HFFc6 (cell line): Measurements from ENCODE around the gene MFGE8. TPM values are rescaled to one million over a fixed set of nuclear protein-coding genes. Genes with fewer than 3 reads are reported as not detected.
"Not testable (repeated sequence)": the region's sequence is repeated elsewhere in the genome, so short reads cannot be mapped to it uniquely, and the experiment has no call there.

ENCODE experiments used
- DNase-seq: peaks from one replicate; pipeline ENCODE4 v3.0.0-alpha.2; 2018
- H3K27ac Mint-ChIP-seq: 2 replicates; pipeline ENCODE4 v1.8.0; 2020; ENCODE audit warnings: mild to moderate bottlenecking, mixed read lengths
- H3K27me3 Mint-ChIP-seq: 2 replicates; pipeline ENCODE4 v1.8.0; 2021; ENCODE audit warnings: mild to moderate bottlenecking, moderate library complexity, mixed read lengths; ENCODE audit not compliant: insufficient read depth
- H3K36me3 Mint-ChIP-seq: 2 replicates; pipeline ENCODE4 v1.8.0; 2021; ENCODE audit warnings: low read depth, mixed read lengths
- H3K4me1 Mint-ChIP-seq: 2 replicates; pipeline ENCODE4 v1.8.0; 2020; ENCODE audit warnings: low read depth, mixed read lengths
- H3K4me3 Mint-ChIP-seq: 2 replicates; pipeline ENCODE4 v1.8.0; 2020; ENCODE audit warnings: mild to moderate bottlenecking, moderate library complexity, mixed read lengths
- H3K9me3 Mint-ChIP-seq: 2 replicates; pipeline ENCODE4 v1.8.0; 2020; ENCODE audit warnings: mild to moderate bottlenecking, mixed read lengths
- total RNA-seq, 6 experiments: library from RNA; stranded (reverse); fragmentation: NEBNext Ultra II Directional; extraction: Animal tissue kit (Norgen Biotek cat#: 25700); gene quantifications; 2 replicates in 1 of 6; 3 replicates in 5 of 6; pipeline ENCODE4 v1.2.3, GENCODE V29; 2021
- TF ChIP-seq, protein P1 (sequence below): fragments of 200-600 bp; sonication (generic); IDR thresholded peaks from 2 replicates; pipeline ENCODE4 v1.5.0; 2021; ENCODE audit warnings: antibody characterized with exemption, mild to moderate bottlenecking

The MFGE8 gene
- total RNA-seq, 6 experiments from 2014 or later: 769 to 963 (median 885) TPM

DNA sequence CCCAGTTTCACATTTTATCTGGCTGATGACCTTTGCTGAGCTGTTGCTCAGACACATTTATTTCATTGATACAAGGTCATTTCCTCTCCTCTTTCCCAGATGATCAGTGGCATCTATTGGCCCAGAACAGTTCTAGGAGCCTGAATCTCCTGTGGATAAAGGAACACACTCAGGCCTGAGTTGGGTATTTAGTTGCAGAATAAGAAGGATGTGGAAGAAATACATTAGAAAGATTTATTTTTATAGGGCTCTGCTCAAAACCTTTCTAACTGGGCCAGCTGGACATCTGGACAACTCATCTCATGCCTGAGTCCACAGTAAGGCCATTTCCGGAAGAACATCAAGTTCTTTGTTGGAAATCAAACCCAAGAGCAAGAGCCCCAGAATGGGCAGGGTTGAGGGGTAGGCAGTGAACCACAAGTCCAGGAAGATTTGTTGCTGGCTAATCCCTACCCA, 19.7 kb upstream of the MFGE8 start:
- Mint-ChIP-seq H3K27ac (no peak overlapping the region), H3K36me3 (peaks cover 4% of the 10 kb centered on the region; the same call in 1 of the 2 replicates), H3K4me1 (peaks cover 36% of the 10 kb centered on the region), H3K27me3 (no peaks in the 10 kb centered on the region), H3K9me3 (peaks cover 7% of the 10 kb centered on the region), H3K4me3 (no peak overlapping the region)
- TF ChIP-seq, protein P1, sequence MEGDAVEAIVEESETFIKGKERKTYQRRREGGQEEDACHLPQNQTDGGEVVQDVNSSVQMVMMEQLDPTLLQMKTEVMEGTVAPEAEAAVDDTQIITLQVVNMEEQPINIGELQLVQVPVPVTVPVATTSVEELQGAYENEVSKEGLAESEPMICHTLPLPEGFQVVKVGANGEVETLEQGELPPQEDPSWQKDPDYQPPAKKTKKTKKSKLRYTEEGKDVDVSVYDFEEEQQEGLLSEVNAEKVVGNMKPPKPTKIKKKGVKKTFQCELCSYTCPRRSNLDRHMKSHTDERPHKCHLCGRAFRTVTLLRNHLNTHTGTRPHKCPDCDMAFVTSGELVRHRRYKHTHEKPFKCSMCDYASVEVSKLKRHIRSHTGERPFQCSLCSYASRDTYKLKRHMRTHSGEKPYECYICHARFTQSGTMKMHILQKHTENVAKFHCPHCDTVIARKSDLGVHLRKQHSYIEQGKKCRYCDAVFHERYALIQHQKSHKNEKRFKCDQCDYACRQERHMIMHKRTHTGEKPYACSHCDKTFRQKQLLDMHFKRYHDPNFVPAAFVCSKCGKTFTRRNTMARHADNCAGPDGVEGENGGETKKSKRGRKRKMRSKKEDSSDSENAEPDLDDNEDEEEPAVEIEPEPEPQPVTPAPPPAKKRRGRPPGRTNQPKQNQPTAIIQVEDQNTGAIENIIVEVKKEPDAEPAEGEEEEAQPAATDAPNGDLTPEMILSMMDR: no peak
- no peak for DNase-seq

DNA sequence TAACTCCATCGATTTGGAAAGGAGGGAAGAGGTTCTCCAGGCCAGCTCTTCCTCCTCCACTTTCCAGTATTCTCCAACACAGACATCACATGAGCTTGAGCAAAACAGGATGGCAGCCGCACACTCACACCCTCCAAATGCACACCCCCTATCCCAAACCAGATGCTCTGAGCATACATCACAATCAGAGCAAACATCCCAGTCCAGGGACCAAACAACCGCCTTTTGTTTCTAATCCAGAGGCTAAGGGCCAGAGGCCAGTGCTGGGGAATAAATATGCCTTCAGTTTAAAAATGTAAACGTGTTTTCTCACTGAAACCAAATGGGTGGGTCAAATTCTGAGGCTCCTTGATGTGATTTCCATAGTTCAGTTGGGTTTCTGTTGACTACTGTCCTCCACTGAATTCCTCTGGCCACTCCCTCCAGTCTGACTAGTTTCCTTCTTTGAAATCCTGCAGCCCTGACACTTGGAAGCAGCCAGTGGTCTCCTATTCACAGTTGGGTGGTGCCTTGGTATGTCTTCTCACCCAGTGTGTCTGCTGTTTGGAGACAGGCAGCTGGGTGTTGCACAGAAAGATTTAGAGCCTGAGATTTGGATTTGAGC, 19.2 kb upstream of the MFGE8 start:
- Mint-ChIP-seq H3K4me3 (no peak overlapping the region), H3K36me3 (peaks cover 4% of the 10 kb centered on the region; the same call in 1 of the 2 replicates), H3K27me3 (no peaks in the 10 kb centered on the region), H3K27ac (no peak overlapping the region), H3K4me1 (peaks cover 36% of the 10 kb centered on the region), H3K9me3 (peaks cover 9% of the 10 kb centered on the region)
- DNase-seq: no peak
- TF ChIP-seq, protein P1: no peak

DNA sequence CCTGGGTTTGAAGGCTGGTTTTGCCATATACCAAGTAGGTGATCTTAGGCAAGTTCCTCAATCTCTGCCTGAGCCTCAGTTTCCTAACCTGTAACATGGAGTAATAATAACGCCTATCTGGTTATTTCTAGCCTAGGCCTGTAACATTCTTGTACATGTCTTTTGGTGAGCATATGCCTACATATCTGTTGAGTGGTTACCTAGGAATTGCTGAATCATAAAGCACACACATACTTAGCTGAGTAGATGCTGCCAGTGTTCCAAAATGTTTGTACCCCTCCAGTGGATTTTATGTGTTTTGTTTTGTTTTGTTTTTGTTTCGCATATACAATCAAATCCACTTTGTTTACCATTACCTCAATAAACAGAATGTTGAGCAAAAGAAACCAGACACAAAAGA, 17.4 kb upstream of the MFGE8 start:
- TF ChIP-seq, protein P1: no peak
- Mint-ChIP-seq H3K27me3 (no peaks in the 10 kb centered on the region), H3K4me1 (peaks cover 36% of the 10 kb centered on the region), H3K9me3 (peaks cover 9% of the 10 kb centered on the region), H3K27ac (no peak overlapping the region), H3K36me3 (peaks cover 4% of the 10 kb centered on the region; the same call in 1 of the 2 replicates), H3K4me3 (no peak overlapping the region)
- no peak for DNase-seq

DNA sequence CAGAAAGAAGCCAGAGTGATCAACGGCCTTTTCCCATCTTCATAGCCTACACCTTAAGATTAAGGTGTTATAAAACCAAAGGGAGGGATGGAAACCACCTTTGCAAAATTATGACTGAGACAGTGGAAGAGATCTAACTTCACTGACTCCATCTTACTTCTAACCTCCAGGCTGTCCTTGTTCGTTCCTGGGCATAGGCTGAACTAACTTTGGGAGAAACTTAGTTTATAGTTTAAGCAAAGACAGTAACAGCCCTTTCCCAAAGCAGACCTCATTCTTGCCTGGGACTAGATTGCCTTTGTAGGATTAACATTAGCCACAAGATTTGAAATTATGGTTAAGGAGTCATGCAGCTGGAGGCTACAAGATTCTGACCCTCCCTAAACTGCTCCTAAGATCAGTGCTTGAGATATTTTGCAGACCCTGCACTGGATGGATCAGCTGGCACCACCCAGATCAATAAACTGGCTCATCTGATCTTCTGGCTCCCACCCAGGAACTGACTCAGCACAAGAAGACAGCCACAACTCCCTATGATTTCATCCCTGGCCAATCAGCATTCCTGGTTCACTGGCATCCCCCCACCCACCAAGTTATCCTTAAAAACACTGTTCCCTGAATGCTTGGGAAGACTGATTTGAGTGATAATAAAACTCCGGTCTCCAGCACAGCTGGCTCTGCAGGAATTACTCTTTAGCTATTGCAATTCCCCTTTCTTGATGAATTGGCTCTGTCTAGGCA, 16.3 kb upstream of the MFGE8 start:
- H3K4me1 Mint-ChIP-seq: peaks cover 36% of the 10 kb centered on the region
- H3K36me3 Mint-ChIP-seq, H3K9me3 Mint-ChIP-seq, H3K27ac Mint-ChIP-seq, DNase-seq, H3K4me3 Mint-ChIP-seq, H3K27me3 Mint-ChIP-seq: not testable (repeated sequence)

DNA sequence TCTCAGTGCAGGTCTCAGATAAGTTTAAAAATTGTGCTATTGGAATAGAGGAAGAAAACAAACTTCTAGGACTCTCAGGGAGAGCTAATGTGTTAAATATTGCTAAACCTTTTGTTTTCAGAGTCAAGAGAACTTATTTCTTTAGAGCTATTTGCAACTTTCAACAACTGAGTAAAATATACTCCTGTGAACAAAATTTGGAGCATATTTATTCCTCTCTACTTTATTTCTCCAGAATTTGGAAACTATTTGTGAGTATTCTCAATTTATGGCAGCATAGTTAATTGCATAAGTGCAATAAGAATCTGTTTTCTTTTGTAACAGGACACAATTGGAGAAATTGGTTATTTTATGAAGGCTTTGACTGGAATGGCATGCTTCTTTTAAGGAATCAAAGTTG, 15.0 kb upstream of the MFGE8 start:
- not testable (repeated sequence) for H3K27me3 Mint-ChIP-seq

DNA sequence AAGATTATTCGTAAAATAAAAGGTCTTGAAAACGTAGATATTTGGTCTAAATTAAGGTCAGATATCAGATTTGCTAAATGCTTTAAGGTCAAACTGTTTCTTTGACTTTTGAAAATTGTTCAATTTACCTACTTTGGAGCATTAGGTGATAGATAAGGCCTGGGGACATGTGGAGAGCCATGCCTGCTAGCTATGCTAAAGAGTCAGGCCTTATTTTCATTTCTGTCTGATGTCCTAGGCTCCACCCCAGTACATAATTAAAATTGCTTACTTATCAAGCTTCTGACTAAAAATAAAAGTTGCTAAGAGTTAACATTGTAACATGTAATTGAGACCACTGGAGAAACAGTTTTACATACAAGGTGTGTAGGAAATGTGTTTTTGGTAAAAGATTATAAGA, 12.5 kb upstream of the MFGE8 start:
- H3K36me3 Mint-ChIP-seq, H3K27ac Mint-ChIP-seq, H3K27me3 Mint-ChIP-seq, DNase-seq, H3K4me3 Mint-ChIP-seq, H3K9me3 Mint-ChIP-seq: not testable (repeated sequence)
- H3K4me1 Mint-ChIP-seq: peaks cover 30% of the 10 kb centered on the region

More for the DNA sequence above, 15.0 kb upstream of the MFGE8 start:
- H3K4me3 Mint-ChIP-seq, H3K27ac Mint-ChIP-seq, H3K36me3 Mint-ChIP-seq, H3K9me3 Mint-ChIP-seq, DNase-seq: not testable (repeated sequence)
- peaks cover 36% of the 10 kb centered on the region for H3K4me1 Mint-ChIP-seq

DNA sequence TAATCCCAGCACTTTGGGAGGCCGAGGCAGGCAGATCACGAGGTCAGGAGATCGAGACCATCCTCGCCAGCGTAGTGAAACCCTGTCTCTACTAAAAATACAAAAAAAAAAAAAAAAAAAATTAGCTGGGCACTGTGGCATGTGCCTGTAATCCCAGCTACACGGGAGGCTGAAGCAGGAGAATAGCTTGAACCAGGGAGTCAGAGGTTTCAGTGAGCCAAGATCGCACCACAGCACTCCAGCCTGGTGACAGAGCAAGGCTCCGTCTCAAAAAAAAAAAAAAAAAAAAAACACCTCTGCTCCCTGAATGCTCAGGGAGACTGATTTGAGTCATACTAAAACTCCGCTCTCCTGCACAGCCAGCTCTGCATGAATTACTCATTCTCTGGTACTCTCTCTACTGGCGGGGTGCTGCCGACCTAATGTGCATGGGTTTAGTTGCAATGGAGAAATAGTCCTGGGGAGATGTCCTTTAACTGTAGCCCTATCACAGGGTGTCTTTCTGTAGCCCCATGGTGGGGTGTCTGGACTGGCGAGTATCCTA, 7.8 kb upstream of the MFGE8 start:
- H3K27me3 Mint-ChIP-seq, H3K36me3 Mint-ChIP-seq, H3K9me3 Mint-ChIP-seq: not testable (repeated sequence)
- DNase-seq: peak; percentile 90
- H3K4me3 Mint-ChIP-seq: peak overlapping the region; percentile 72
- H3K27ac Mint-ChIP-seq: peak overlapping the region; percentile 94
- H3K4me1 Mint-ChIP-seq: peaks cover 50% of the 10 kb centered on the region
